Testis (tissue), 3 donors: ENCODE results near the gene CST6. TPM values are rescaled to one million over a fixed set of nuclear protein-coding genes. Genes with fewer than 3 reads are reported as not detected.
A peak's percentile ranks its signal among the peaks of the same experiment; 100 is the strongest.

Experiments
- DNase-seq: peaks from one replicate; pipeline ENCODE4 v3.0.0-alpha.2; 2019
- H3K27ac ChIP-seq, 2 donors: fragments of 200-600 bp; sonication (generic); one replicate each; pipeline ENCODE4 v1.5.1; 2019
- H3K27me3 ChIP-seq: fragments of 200-600 bp; sonication (generic); one replicate; pipeline ENCODE4 v1.5.1; 2019
- H3K36me3 ChIP-seq: fragments of 200-600 bp; sonication (generic); one replicate; pipeline ENCODE4 v1.5.1; 2017; ENCODE audit warnings: low read depth; ENCODE audit errors: missing control alignments
- H3K4me1 ChIP-seq: fragments of 200-600 bp; sonication (generic); one replicate; pipeline ENCODE4 v1.5.1; 2019
- H3K4me3 ChIP-seq, 2 donors: fragments of 200-600 bp; sonication (generic); one replicate each; pipeline ENCODE4 v1.5.1; 2017 to 2019
- H3K9me3 ChIP-seq: fragments of 200-600 bp; sonication (generic); one replicate; pipeline ENCODE4 v1.5.1; 2017
- CTCF ChIP-seq, 3 experiments: fragments of 450-650 bp in 2 of 3; fragments of 200-600 bp in 1 of 3; sonication (generic) in 1 of 3; IDR thresholded peaks; one replicate each; pipeline ENCODE4 v1.5.1; 2016 to 2019; ENCODE audit warnings: antibody characterized with exemption in 3 of 3, mild to moderate bottlenecking in 2 of 3, moderate library complexity in 1 of 3
- POLR2A ChIP-seq: fragments of 450-650 bp; IDR thresholded peaks from one replicate; pipeline ENCODE4 v1.6.1; 2017; ENCODE audit warnings: antibody characterized with exemption, mild to moderate bottlenecking, moderate library complexity
- WGBS, 2 donors: methylation state at CpG; one replicate each; pipeline ENCODE4 v1.1.5; 2018; 5-methylcytosine and 5-hydroxymethylcytosine counted together
- intact Hi-C: fragments of 100-400 bp; cut with DNase I; formaldehyde crosslinking; loops from one replicate; pipeline ENCODE4 v1.15.1; 2023; ENCODE audit warnings: low total_unique reads
- polyA plus RNA-seq: library from polyadenylated mRNA; stranded (reverse); fragments of 350-450 nt; fragmentation: Illumina TruSeq; extraction: RNeasy Lipid Tissue Mini Kit (QIAGEN cat#74804); gene quantifications from one replicate; pipeline ENCODE4 v1.2.3, GENCODE V29; 2014; ENCODE audit warnings: low read depth, low replicate concordance; ENCODE audit not compliant: insufficient read depth
- total RNA-seq, 2 donors: library from RNA; depleted of rRNA; stranded (reverse); fragments of >200 nt; gene quantifications; one replicate each; pipeline ENCODE4 v1.2.3, GENCODE V29; 2016

CST6 gene
- total and polyA plus RNA-seq, 3 donors from 2014 or later = 3.0 to 11.9 (median 6.6) TPM

GRCh38 chr11:66042996-66043906 lies 31.4 kb downstream of the CST6 start:
- peak overlapping the region; percentile 41 to 58 for H3K4me3 ChIP-seq
- intact Hi-C loops = no loop called here
- 87 to 88% methylated on average over 85 to 88 of the region's 88 CpGs for WGBS, 2 donors
- no peaks in the 10 kb centered on the region for H3K27me3 ChIP-seq
- peak; percentile 61 for DNase-seq
- H3K36me3 ChIP-seq = no peaks in the 10 kb centered on the region
- no peak for TF ChIP-seq CTCF (IDR thresholded peaks at IDR 0.05)
- no peak for TF ChIP-seq POLR2A
- H3K27ac ChIP-seq = peak overlapping the region in 1 of 2 donors; percentile 30
- H3K9me3 ChIP-seq = no peaks in the 10 kb centered on the region
- H3K4me1 ChIP-seq = no peaks in the 10 kb centered on the region

GRCh38 chr11:66044757-66045156 lies 32.9 kb downstream of the CST6 start:
- no peak overlapping the region for H3K27ac ChIP-seq
- TF ChIP-seq POLR2A (no peak), CTCF (IDR thresholded peaks at IDR 0.05) (no peak)
- WGBS, 2 donors = 52 to 60% methylated on average over 6 of the region's 6 CpGs
- no peaks in the 10 kb centered on the region for H3K27me3 ChIP-seq
- H3K9me3 ChIP-seq = no peaks in the 10 kb centered on the region
- no peak overlapping the region for H3K4me3 ChIP-seq
- no peak for DNase-seq
- intact Hi-C loops = no loop called here
- H3K4me1 ChIP-seq = peaks cover 7% of the 10 kb centered on the region
- no peaks in the 10 kb centered on the region for H3K36me3 ChIP-seq

GRCh38 chr11:66045177-66045639 lies 33.4 kb downstream of the CST6 start:
- intact Hi-C loops = no loop called here
- peak; percentile 84 for DNase-seq
- no peaks in the 10 kb centered on the region for H3K9me3 ChIP-seq
- 22 to 46% methylated on average over 2 to 11 of the region's 11 CpGs for WGBS, 2 donors
- H3K4me1 ChIP-seq = peaks cover 7% of the 10 kb centered on the region
- TF ChIP-seq CTCF (IDR thresholded peaks at IDR 0.05) (peak; percentile 59 to 83 (median 75)), POLR2A (no peak)
- H3K27me3 ChIP-seq = no peaks in the 10 kb centered on the region
- no peak overlapping the region for H3K27ac ChIP-seq
- no peak overlapping the region for H3K4me3 ChIP-seq
- H3K36me3 ChIP-seq = no peaks in the 10 kb centered on the region

GRCh38 chr11:66046901-66047300 lies 35.1 kb downstream of the CST6 start:
- H3K27me3 ChIP-seq = no peaks in the 10 kb centered on the region
- H3K27ac ChIP-seq = no peak overlapping the region
- 93 to 100% methylated on average over 3 of the region's 3 CpGs for WGBS, 2 donors
- H3K9me3 ChIP-seq = no peaks in the 10 kb centered on the region
- H3K36me3 ChIP-seq = no peaks in the 10 kb centered on the region
- H3K4me1 ChIP-seq = peaks cover 18% of the 10 kb centered on the region
- H3K4me3 ChIP-seq = no peak overlapping the region
- TF ChIP-seq CTCF (IDR thresholded peaks at IDR 0.05) = no peak
- no peak for TF ChIP-seq POLR2A
- no peak for DNase-seq
- intact Hi-C loops = no loop called here
